Stimulated activated CD4-positive, alpha-beta T cell treated with anti-CD3 and anti-CD28 coated beads, Interleukin-4, amount 100 ng/mL, for 48 hours (primary cell): ENCODE measurements around the gene DNAAF5.

Experiments
- DNase-seq, 2 donors: peaks; one replicate each; pipeline ENCODE4 v3.0.0-alpha.2; 2020; ENCODE audit warnings: low read depth in 2 of 2

DNAAF5 gene

DNA sequence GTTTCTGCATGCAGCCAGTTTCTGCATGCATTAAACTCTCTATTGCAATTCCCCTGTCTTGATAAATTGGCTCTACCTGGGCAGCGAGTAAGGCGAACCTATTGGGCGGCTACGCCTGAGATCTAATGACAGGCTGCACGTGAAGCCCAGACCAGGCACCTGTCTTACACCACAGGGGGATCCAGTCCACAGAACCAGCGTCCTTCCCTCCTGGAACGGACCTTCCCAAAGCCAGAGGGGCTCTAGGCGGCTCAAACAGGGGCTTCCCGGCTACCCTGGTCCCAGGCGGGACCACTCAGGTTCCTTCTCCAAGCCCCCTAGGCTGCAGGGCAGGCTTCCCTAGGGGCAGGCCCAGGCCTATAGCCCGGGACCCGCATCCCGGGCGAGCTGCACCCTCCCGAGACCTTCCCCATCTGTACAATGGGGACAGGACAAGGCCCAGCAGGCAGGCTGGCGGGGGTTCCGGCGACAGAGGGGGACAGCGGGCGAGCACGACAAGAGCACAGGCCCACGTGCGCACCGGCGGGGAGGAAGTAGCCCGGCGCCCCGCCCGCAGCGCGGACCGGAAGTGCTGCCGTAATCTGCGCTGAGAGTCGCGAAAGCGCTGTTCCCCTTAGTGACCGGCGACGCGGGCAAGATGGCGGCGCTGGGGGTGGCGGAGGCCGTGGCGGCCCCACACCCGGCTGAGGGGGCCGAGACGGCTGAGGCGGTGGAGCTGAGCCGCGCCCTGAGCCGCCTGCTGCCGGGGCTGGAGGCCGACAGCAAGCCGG is at the start of gene DNAAF5:
Gene DNAAF5, plus strand, starts transcription at position 616 of the 770 bp plus-strand sequence. Its CDS starts 22 bp downstream, at position 638.
- peak; percentile 79 to 87 for DNase-seq

DNA sequence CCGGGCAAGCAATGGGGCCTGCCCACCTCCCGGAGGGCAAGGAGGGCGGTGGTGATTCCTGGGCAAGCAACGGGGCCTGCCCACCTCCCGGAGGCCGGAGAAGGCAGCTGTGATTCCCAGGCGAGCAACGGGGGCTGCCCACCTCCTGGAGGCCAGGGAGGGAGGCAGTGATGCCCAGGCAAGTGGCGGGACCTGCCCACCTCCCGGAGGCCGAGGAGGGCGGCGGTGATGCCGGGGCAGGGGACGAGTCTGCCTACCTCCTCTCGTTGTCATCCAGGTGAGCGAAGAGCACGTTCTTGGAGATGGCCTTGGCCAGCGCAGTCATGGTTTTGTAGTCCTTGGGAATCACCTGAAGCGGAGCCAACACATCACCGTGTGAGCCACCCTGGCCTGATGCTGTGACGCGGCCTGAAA is 49.5 kb upstream of the DNAAF5 start:
- no peak for DNase-seq

DNA sequence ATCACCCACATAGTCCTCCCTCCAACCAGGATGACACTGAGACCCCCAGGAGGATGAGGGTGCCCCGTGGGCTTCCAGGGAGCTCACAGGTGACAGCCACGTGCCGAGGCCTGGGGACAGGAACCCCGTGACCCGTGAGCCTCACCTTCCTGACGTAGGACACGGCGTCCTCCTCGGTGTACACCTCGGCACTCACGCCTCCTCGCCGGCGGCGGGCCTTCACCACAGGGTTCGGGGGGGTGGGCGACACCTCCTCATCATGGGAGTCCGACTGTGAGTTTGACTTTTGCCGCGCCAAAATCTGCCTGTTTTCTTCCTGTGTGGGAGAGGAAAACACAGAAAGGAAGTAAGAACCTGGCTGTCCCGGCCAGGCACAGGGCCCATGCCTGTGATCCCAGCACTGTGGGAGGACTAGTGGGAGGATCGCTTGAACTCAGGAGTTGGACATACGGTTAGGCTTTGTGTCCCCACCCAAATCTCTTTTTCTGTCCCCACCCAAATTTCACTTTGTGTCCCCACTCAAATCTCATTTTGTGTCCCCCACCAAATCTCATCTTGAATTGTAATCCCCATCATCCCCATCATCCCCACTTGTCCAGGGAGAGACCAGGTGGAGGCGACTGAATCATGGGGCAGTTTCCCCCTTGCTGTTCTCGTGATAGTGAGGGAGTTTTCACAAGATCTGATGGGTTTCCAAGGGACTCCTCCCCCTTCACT is 45.9 kb upstream of the DNAAF5 start:
- DNase-seq = no peak

DNA sequence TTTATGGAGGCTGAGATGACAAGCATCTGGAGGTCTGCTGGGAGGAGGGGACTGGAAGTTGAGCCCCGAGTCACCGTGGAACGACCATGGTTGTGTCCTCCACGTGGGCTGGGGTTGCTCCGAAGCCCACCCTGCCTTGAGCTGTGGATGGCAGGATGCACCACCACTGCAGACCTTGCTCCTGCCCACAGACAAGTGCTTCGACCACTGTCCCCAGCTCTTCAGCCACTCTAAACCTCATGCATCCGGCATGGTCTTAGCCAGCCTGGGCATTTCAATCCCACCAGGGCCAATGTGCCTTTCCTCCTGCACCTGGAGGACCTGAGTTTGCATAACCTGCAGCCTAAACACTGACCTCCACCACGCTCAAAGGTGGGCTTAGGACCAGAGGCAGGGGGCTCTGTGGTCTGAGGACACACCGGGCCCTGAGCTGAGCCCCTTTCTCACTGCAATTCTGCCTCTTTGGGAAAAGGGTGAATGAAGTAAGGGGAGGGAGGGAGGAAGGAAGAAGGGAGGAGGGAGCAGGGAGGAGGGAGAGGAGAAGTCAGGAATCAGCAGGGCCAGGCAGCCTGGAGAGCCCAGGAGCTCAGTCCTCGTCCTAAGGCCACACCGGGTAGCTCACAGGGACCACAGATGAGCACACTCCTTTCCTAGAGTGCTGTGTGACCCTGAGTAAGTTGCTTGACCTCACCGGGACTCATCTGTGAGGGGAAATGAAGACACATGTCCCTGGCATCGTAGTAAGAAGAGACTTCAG is 44.8 kb upstream of the DNAAF5 start:
- DNase-seq = no peak

DNA sequence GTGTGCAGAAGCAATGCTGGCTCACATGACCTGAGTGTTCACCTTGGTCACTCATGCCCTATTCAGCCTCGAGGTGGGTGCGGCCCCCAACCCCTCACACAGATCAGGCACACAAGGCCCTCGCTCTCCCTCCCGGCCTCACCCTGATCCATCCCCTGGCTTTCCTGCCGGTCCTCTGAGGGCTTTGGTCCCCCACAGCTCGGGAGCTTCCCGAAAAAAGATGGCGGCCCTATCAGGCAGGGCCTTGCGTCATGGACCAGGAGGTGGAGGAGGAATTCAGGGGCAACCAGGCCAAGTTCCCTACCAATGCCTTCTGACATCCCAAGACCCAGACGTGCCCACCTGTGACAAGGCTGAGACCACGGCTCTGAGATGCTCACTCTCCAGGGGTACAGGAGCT is 43.7 kb upstream of the DNAAF5 start:
- no peak for DNase-seq

DNA sequence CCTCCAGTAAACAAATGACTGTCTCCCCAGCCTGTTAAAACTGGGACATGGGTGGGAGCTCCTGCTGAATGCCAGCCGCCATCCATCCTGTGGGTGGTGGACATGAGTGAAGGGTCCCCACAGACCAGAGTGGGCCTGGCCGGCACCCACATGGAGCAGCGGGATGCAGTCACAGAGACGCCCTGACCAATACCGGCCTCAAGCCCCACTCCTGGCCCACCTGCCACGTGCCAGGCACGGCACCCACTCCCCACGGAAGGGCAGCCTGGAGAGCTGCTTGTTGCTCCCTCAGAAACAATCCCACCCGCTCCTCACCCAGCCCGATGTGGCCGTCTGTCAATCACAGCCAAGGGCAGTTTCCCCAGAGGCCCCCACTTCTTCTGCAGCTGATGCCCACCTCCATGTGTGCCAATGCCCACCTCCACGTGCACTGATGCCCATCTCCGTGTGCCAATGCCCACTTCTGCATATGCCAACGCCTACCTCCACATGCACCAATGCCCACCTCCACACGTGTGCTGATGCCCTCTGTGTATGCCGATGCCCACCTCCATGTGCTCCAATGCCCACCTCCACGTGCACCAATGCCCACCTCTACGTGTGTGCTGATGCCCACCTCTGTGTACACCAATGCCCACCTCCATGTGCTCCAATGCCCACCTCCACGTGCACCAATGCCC is 42.8 kb upstream of the DNAAF5 start:
- no peak for DNase-seq

DNA sequence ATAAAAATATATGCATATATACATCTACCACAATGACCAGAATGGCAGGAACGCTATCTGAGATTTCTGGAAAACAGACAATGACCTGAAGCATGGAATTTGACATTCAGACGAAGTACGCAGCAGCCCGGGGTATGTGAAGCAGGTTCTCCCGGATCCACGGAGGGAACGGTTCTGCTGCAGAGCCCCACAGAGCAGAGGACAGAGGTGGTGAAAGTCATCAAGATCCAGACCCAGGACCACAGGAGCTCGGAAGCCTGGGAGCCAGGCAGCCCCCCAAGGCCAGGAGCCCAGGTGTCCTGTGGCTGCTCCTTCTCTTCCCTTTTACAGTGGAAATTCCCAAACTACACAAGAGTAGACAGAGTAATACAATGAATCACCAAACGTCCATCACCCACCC is 42.1 kb upstream of the DNAAF5 start:
- no peak for DNase-seq

DNA sequence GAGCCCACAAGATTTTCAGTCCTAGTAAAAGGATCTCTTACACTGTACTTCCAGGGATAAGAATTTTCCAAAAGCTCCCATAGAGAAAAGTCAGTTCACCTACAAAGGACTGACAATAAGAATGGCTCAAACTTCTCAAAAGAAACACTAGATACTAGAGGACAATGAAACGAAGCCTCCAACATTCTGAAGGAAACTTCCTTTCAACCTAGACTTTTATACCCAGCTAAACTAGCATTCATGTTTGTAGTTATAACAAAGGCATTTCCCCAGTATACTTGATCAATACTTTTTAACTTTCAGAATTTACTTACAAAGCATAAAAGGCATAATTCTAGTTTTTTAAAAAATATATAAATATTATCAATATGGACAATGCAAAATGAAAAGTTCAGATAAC is 41.0 kb upstream of the DNAAF5 start:
- DNase-seq = no peak

DNA sequence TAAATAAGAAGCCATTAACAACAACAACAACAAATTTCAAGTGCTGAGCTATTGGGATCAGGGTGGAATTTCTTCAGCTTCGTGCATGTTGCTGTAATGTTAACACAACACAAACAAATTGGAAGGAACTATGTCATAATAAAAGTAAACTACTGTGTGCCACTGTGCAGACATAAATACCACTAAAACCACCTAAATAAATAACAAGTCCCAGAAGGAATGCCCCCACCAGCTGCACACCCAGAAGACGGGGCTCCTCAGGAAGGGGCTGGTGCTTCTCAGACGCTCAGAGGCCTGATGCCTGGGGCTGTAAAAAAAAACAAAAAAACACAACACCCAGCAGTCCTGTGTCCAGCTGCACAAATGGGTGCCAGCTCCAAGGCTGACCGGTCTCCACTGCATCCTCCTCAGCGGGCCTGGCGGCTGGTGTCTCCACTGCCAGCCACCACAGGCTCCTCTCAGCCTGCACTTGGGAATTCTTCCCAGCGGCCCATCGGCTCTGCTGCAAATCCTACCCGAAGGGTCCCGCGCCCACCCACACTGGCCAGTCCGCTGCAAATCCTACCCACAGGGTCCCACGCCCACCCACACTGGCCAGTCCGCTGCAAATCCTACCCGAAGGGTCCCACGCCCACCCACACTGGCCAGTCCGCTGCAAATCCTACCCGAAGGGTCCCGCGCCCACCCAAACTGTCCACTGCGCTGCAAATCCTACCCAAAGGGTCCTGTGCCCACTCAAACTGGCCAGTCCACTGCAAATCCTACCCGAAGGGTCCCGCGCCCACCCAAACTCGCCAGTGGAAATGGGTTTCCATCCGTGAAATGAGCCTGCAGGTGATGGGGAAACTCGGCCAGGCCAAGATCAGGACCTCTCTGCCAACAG is 35.8 kb upstream of the DNAAF5 start:
- DNase-seq = no peak

DNA sequence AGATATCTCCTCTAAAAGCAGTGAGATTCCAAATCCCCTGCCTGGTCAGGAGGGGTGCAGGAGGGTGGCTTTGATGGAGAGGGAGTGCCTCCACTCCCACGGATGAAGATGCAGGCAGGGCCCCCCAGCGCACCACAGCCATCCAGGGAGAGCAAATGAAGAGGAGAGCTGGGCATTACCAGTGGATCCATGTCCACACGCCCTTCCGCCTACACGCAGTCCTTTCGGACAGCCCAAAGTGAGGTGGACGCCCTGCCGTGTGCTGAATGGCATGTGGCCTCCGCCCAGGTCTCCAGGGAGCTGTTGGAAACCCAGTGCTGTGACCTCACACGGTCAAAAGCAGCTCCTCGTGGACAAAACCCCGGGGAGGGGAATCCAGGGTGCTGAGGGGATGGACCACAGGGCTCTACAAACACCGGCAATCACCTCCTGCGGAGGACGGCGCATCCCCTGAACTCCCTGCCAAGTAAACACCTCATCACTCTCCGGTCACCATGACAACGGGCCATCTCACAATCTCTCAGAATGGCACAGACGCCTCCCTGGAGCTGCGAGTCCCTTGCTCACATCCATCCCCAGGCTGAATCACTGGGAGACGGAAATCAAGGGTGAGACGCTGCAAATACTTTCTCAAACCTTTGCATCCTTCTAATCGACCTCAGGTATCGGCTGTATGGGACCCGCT is 35.0 kb upstream of the DNAAF5 start:
- no peak for DNase-seq

DNA sequence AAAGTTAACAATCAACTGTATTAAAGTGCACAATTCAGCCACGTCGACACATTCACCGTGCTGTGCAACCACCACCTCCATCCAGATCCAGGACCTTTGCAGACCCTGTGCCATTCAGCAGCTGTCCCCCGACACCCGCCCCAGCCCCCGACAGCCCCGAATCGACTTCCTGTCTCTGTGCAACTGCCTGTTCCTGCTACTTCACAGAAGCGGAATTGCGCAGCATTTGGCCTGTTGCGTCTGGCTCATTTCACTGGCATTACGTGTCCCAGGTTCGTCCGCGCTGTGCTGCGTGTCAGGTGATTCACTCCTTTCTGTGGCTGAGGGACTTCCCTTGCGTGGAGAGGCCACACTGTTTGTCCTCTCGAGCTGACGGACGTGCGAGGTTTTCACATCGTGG is 33.2 kb upstream of the DNAAF5 start:
- DNase-seq = no peak

DNA sequence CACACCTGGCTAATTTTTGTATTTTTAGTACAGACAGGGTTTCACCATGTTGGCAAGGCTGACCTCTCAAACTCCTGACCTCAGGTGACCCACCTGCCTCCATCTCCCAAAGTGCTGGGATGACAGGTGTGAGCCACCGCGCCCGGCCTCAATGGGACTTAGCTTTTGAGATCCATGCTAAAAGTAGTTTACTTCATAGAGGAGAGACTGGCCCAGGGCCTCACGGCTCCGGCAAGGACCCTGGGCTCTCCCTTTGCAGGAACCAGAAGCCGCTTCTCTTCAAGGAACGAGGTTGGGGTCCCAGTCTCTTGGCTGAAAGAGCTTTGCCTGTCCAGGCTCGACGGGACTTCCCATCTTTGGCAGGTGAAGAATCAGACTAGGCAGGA is 30.1 kb upstream of the DNAAF5 start:
- DNase-seq = no peak

DNA sequence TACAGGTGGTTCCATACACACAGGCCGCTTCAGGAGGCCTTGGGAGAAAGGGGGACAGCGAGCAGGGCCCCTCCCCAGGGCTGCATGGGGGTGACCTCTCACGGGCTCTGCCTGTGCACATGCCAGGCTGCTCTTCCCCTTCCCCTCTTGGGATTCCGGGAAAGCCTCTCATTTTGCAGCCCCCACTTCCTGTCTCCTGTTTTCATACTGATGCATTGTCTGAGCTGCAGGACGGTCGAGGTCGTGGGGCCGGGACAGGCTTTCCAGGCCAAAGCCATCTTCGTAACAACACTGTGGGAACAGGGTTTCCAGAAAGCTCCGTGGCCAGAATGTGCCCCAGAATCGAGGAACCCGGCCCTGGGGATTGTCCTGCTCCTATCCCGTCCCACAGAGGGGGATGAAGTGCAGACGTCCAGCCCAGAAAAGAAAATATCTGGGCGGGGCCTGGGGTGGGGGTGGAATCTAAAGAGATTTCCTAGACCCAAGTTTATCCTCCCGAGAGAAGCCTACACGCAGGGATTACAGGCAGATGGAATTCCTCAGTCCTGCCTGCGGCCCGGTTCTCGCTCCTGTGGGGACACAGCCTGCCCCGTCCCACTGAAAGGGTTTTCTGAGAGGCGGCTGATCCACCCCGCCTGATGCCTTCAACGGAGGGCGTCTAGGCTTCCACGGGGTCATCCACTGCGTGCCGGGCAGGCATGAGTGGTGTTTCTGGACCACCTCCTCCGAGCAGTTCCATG is 29.5 kb upstream of the DNAAF5 start:
- no peak for DNase-seq

DNA sequence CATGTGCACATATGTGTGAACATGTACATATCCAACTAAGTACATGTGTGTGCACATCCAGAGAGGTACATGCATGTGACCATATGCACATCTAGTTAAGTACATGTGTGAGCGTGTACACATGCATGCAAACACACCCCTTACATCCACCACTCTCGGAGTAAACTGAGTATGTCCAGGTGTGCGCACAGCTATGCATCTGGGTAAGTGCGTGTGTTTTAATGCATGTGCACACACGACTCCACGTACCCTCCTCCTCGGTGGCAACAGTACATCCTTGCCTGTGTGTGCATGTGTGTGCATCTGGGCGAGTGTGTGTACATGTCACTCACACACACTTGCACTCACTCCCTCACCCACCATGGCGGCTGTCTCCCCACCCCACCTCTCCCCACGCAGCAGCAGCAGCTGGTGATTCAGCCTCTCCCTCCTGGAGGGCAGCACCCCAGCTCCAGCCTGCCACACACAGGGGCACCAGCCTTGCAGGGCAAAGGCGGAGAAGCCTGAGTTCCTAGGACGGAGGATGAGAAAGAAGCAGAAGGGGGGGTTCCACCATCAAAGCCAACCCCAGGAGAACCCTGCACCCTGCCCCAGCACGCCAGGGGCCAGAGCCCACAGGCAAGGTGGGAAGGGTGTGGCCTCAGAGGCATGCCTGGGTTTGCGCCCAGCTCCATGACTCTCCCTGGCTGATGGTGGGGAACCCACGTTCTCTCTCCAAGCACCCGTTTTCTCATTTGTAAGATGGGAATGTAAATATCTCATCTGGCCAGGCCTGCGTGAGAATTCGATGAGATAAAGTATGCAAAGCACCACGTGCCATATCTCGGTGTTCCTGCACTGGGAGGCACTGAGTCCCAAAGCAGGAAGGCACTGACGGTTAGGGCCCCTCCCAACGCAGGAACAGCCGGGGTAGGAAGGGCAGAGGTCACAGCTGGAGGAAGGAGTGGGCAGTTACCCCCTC is 27.7 kb upstream of the DNAAF5 start:
- no peak for DNase-seq

DNA sequence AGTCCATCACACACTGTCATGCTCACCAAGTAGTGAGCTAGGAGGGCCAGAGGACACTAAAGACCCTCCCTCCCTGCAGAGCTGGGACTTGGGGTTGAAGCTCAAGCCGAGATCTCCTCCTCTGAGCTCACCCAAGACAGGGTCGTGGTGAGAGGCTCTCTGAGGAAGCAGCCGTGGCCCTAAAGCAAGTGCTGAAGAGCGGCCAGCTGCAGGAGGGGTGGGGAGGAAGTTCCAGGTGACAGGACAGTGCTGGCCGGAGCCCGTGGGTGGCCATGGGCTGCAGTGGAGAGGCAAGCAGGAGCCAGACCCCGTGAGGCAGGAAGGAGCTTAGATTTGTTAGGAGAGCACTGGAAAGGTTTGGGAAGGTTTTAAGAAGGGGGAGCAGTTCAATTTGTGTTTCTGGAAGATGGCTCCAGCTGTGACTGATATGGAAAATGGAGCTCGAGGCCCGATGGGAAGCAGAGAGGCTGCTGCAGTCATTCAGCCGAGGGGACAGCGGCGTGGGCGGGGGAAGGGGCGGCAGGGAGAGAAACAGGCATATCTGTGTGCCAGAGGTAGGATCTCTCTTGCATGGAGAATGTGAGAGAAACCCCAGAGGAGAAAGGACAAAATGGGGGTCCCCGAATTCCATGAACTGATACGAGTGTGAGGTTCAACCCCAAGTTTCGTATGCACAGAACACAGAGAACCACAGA is 26.9 kb upstream of the DNAAF5 start:
- no peak for DNase-seq

DNA sequence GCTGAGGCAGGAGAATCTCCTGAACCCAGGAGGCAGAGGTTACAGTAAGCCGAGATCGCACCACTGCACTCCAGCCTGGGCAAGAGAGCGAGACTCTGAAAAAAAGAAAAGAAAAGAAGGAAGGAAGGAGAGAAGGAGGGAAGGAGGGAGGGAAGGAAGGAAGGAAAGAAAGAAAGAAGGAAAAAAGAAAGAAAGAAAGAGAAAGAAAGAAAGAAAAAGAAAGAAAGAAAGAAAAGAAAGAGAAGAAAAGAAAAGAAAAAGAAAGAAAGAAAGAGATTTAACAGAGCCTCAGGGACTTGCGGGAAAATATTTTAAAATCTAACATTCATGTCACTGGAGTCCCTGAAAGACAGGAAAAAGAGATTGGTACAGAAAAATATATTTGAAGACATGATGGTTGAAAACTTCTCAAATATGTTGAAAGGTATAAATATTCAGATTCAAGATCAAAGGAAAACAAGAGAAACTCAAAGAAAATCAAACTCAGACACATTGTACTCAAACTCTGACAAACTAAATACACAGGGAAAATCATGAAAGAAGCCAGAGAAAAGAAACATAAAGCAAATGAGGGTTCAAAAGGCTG is 25.3 kb upstream of the DNAAF5 start:
- DNase-seq = no peak

DNA sequence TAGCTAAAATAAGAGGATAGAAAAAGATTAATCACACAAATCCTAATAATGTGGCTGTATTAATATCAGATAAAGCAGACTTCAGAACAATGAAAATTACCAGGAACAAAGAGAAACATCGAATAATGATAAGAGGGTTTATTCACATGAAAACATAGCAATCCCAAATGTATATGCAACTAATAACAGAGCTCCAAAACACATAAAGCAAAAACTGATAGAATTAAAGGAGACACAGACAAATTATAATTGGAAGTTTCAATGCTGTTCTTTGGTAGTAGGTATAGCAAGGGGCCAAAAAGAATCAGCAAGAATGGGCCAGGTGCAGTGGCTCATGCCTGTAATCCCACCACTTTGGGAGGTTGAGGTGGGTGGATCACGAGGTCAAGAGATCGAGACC is 23.4 kb upstream of the DNAAF5 start:
- DNase-seq = no peak

DNA sequence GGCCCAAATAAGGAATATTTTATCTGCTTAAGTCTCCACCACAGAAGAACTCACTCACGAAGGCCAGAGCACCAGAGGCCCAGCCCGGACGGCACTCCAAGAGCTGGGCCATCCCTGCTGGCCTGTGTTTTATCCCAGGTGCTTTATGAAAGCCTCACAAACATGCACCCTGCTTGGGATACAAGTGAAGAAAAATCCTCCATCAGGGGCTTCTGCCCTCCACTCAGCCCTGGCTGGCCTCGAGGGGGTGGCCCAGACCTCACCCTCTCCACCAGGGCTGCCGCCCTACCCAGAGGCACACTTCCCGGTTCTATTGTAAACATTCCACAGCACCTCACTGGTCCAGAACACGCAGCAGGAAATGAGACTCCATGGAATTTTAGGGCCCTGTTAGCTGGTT is 19.8 kb upstream of the DNAAF5 start:
- no peak for DNase-seq
